Measurements from ENCODE around the gene TMPRSS9. TPM values are rescaled to one million over a fixed set of nuclear protein-coding genes. Genes with fewer than 3 reads are reported as not detected.

TMPRSS9 gene
- polyA plus RNA-seq, 3 donors, result 0.12 to 0.30 TPM; not detected in 1

DNA sequence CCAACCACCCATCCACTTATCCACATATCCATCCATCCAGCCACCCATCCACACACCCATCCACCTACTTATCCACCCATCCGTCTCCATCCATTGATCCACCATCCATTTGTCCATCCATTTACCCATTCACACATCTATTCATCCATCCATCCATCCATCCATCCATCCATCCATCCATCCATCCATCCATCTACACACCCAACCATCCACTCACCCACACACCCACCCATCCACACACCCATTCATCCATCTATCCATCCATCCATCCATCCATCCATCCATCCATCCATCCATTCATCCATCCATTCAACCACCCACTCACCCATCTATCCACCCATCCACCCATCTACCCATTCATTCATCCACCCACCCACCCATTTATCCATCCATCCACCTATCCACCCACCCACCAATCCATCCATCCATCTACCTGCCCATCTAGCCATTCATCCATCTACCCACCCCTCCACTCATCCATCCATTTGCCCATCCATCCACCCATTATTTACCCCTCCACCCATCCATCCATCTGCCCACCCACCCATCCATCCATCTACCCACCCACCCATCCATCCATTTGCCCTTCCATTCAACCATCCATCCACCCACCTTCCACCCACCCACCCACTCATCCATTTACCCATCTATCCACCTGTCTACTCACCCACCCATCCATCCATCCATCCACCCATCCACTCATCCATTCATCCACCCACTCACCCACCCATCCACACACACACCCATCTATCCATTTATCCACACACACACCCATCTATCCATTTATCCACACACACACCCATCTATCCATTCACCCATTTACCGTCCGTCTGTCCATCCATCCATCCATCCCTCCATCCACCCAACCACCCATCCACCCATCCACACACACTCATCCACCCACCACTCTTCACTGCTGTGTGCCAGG lies 2.5 kb upstream of the TMPRSS9 start:
- H3K27me3 ChIP-seq (ENCODE audit: control insufficient read depth in 2 of 2, insufficient read depth in 2 of 2, low read length in 2 of 2), result peaks cover 2 to 33% of the 10 kb centered on the region in 2 donors
- H3K27ac Mint-ChIP-seq, result no peak overlapping the region
- H3K4me1 ChIP-seq (ENCODE audit: control insufficient read depth in 1 of 2, insufficient read depth in 2 of 2, low read length in 2 of 2), result no peaks in the 10 kb centered on the region
- no peak overlapping the region for H3K4me2 ChIP-seq (replicated peaks; ENCODE audit: extremely low read depth, low read length, poor library complexity, severe bottlenecking)
- intact Hi-C loops (cut with micrococcal nuclease), result no loop called here
- DNase-seq, result no peak
- no peak overlapping the region for H2AFZ ChIP-seq (ENCODE audit: insufficient read depth, low read depth, low read length, poor library complexity, severe bottlenecking)
- H3K4me1 Mint-ChIP-seq, result no peaks in the 10 kb centered on the region
- WGBS (ENCODE audit: insufficient coverage), result 100% methylated on average over 3 of the region's 3 CpGs
- no peaks in the 10 kb centered on the region for H3K79me2 ChIP-seq (ENCODE audit: insufficient read depth, low read length)
- peaks cover 23 to 27% (median 24%) of the 10 kb centered on the region in 3 donors for H3K27me3 Mint-ChIP-seq (ENCODE audit: low read depth in 3 of 3)
- no peak overlapping the region for H3K4me3 ChIP-seq (replicated peaks in 1 of 3; ENCODE audit: low read depth in 2 of 3, low read length in 3 of 3)
- peaks cover 0 to 5% (median 0%) of the 10 kb centered on the region in 7 donors for H3K9me3 Mint-ChIP-seq
- H3K9ac ChIP-seq (ENCODE audit: insufficient read depth, low read length, poor library complexity, severe bottlenecking), result no peak overlapping the region
- H4K20me1 ChIP-seq (ENCODE audit: insufficient read depth, low read length), result no peaks in the 10 kb centered on the region
- no peak for TF ChIP-seq CTCF (IDR thresholded peaks at IDR 0.05)
- H3K36me3 ChIP-seq (replicated peaks in 1 of 2; ENCODE audit: control insufficient read depth in 1 of 2, insufficient read depth in 2 of 2, low read length in 2 of 2), result peaks cover 4 to 14% of the 10 kb centered on the region in 2 donors
- no peaks in the 10 kb centered on the region for H3K9me3 ChIP-seq (replicated peaks in 1 of 2; ENCODE audit: control insufficient read depth in 1 of 2, insufficient read depth in 1 of 2, low read length in 2 of 2)
- H3K4me3 Mint-ChIP-seq, result no peak overlapping the region
- peaks cover 0 to 11% of the 10 kb centered on the region in 2 donors for H3K36me3 Mint-ChIP-seq
- H3K27ac ChIP-seq (ENCODE audit: low read depth in 1 of 2, low read length in 2 of 2), result no peak overlapping the region

DNA sequence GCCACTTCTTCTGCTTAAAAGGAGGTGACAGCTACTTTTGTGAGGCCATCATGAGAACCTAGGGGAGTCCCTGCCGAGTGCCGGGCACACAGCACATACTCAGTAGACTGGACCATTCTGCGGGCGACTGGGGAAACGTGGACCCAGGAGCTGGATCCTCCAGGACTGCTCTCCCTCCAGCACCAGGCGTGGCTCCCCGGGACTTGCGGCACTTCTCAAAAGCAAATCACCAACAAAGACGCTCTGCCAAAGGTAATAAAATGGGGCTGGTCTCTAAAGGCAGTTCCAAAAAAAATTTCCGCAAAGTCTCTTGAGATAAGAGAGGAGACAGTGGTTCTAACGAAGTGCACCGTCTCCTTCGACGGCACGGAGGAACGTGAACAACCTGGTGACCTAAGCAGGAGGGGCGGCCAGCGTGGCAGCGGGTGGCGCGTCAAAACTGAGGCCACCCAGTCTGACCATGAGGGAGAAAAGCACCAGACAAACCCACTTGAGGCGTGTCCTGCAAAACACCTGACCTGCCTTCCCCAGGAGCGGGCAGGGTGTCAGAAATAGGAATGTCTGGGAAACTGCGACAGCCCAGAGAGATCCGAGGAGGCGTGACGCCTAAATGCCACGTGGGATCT lies 1.4 kb upstream of the TMPRSS9 start:
- Histone ChIP-seq H2AFZ (ENCODE audit: insufficient read depth, low read depth, low read length, poor library complexity, severe bottlenecking) (no peak overlapping the region), H3K9ac (ENCODE audit: insufficient read depth, low read length, poor library complexity, severe bottlenecking) (no peak overlapping the region), H3K36me3 (replicated peaks in 1 of 2; ENCODE audit: control insufficient read depth in 1 of 2, insufficient read depth in 2 of 2, low read length in 2 of 2) (peaks cover under 1 to 4% of the 10 kb centered on the region in 2 donors), H3K4me3 (replicated peaks in 1 of 3; ENCODE audit: low read depth in 2 of 3, low read length in 3 of 3) (no peak overlapping the region), H3K27ac (ENCODE audit: low read depth in 1 of 2, low read length in 2 of 2) (no peak overlapping the region), H3K27me3 (ENCODE audit: control insufficient read depth in 2 of 2, insufficient read depth in 2 of 2, low read length in 2 of 2) (peaks cover 2 to 33% of the 10 kb centered on the region in 2 donors), H4K20me1 (ENCODE audit: insufficient read depth, low read length) (no peaks in the 10 kb centered on the region), H3K4me1 (ENCODE audit: control insufficient read depth in 1 of 2, insufficient read depth in 2 of 2, low read length in 2 of 2) (no peaks in the 10 kb centered on the region), H3K4me2 (replicated peaks; ENCODE audit: extremely low read depth, low read length, poor library complexity, severe bottlenecking) (no peak overlapping the region), H3K9me3 (replicated peaks in 1 of 2; ENCODE audit: control insufficient read depth in 1 of 2, insufficient read depth in 1 of 2, low read length in 2 of 2) (no peaks in the 10 kb centered on the region), H3K79me2 (ENCODE audit: insufficient read depth, low read length) (no peaks in the 10 kb centered on the region)
- no peak for DNase-seq
- H3K27ac Mint-ChIP-seq, result no peak overlapping the region
- TF ChIP-seq CTCF (IDR thresholded peaks at IDR 0.05), result no peak
- no peaks in the 10 kb centered on the region for H3K4me1 Mint-ChIP-seq
- intact Hi-C loops (cut with micrococcal nuclease), result no loop called here
- H3K27me3 Mint-ChIP-seq (ENCODE audit: low read depth in 3 of 3), result peaks cover 23 to 27% (median 24%) of the 10 kb centered on the region in 3 donors
- peak overlapping the region in 1 of 2 donors; percentile 37 for H3K4me3 Mint-ChIP-seq
- peaks cover 0 to 7% of the 10 kb centered on the region in 2 donors for H3K36me3 Mint-ChIP-seq
- WGBS (ENCODE audit: insufficient coverage), result 96% methylated on average over 24 of the region's 28 CpGs
- peaks cover 0 to 5% (median 0%) of the 10 kb centered on the region in 7 donors for H3K9me3 Mint-ChIP-seq
